Endodermal cell (in vitro differentiated cells): Measurements from ENCODE around the gene DGKG. TPM values are rescaled to one million over a fixed set of nuclear protein-coding genes. Genes with fewer than 3 reads are reported as not detected.

Experiments
- DNase-seq: peaks from one replicate; pipeline ENCODE4 v3.0.0-alpha.2; 2017
- H3K27ac ChIP-seq: 2 replicates; pipeline ENCODE4 v1.5.1; 2013; ENCODE audit warnings: mild to moderate bottlenecking, low read depth, low read length, moderate library complexity
- H3K27me3 ChIP-seq: 2 replicates; pipeline ENCODE4 v1.6.1; 2013; ENCODE audit warnings: mild to moderate bottlenecking, low read length, moderate library complexity; ENCODE audit not compliant: insufficient read depth, control insufficient read depth, poor library complexity, severe bottlenecking
- H3K36me3 ChIP-seq: 2 replicates; pipeline ENCODE4 v1.7.0; 2013; ENCODE audit warnings: mild to moderate bottlenecking, low read length, moderate library complexity; ENCODE audit not compliant: control insufficient read depth, insufficient read depth
- H3K4me1 ChIP-seq: one replicate; pipeline ENCODE4 v1.7.0; 2013; ENCODE audit warnings: low read length; ENCODE audit not compliant: control insufficient read depth, insufficient read depth
- H3K4me3 ChIP-seq: 2 replicates; pipeline ENCODE4 v1.5.1; 2013; ENCODE audit warnings: mild to moderate bottlenecking, low read length, moderate library complexity
- H3K9ac ChIP-seq: 2 replicates; pipeline ENCODE4 v1.6.1; 2013; ENCODE audit warnings: mild to moderate bottlenecking, low read length, moderate library complexity; ENCODE audit not compliant: poor library complexity, severe bottlenecking; ENCODE audit errors: extremely low read depth
- H3K9me3 ChIP-seq: 2 replicates; pipeline ENCODE4 v1.6.1; 2013; ENCODE audit warnings: mild to moderate bottlenecking, low read length, moderate library complexity; ENCODE audit not compliant: control insufficient read depth
- H3K27ac Mint-ChIP-seq: 2 replicates; pipeline ENCODE4 v1.8.0; 2020; ENCODE audit warnings: mixed read lengths
- H3K27me3 Mint-ChIP-seq: 2 replicates; pipeline ENCODE4 v1.8.0; 2021; ENCODE audit warnings: mild to moderate bottlenecking, mixed read lengths; ENCODE audit not compliant: insufficient read depth
- H3K36me3 Mint-ChIP-seq: 2 replicates; pipeline ENCODE4 v1.8.0; 2020; ENCODE audit warnings: low read depth, mixed read lengths
- H3K4me1 Mint-ChIP-seq: 2 replicates; pipeline ENCODE4 v1.8.0; 2020; ENCODE audit warnings: mixed read lengths
- H3K4me3 Mint-ChIP-seq: 2 replicates; pipeline ENCODE4 v1.8.0; 2020; ENCODE audit warnings: mild to moderate bottlenecking, moderate library complexity, mixed read lengths
- H3K9me3 Mint-ChIP-seq: 2 replicates; pipeline ENCODE4 v1.8.0; 2020; ENCODE audit warnings: mild to moderate bottlenecking, mixed read lengths
- WGBS, 2 experiments: methylation state at CpG; one replicate each; pipeline versions ENCODE4 v1.1.5 to v1.1.7; 2013; ENCODE audit warnings: missing lambda C conversion rate in 2 of 2, mixed read lengths in 1 of 2; ENCODE audit not compliant: insufficient coverage in 1 of 2, insufficient read length in 1 of 2; 5-methylcytosine and 5-hydroxymethylcytosine counted together
- total RNA-seq, 2 donors: library from RNA; stranded (reverse); fragmentation: NEBNext Ultra II Directional in 1 of 2; extraction: Animal tissue kit (Norgen Biotek cat#: 25700) in 1 of 2; gene quantifications; 2 replicates in 1 of 2; 3 replicates in 1 of 2; pipeline ENCODE4 v1.2.1, GENCODE V29; 2021
- TF ChIP-seq, protein P1 (sequence below): fragments of 200-600 bp; sonication (generic); conservative IDR thresholded peaks from 2 replicates; pipeline ENCODE4 v1.5.0; 2021; ENCODE audit warnings: antibody characterized with exemption, mild to moderate bottlenecking

Gene DGKG
- total RNA-seq, 2 donors from 2014 or later = 0.86 to 1.8 TPM

DNA sequence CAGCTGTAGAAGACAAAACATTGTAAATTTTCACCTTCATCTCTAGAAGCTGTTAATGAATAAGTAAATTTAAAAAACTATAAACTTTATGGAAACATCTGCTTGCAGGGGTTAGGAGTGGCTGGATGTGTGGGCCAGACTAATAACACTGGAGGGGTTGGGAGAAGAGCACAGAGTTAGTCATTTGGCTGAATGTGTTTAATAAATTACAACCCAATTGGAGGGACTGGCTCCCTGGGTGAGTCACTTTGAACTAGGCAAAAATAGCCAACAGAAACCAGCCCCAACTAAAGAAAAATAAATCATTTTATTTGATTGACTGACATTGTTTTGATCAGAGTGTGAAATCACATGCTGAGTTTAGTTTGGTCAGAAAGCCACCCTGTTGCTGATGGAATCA lies 21.8 kb downstream of the DGKG start:
- DNase-seq = no peak
- peaks cover 3% of the 10 kb centered on the region for H3K9me3 Mint-ChIP-seq
- H3K27ac Mint-ChIP-seq = no peak overlapping the region
- H3K9ac ChIP-seq = no peak overlapping the region
- no peaks in the 10 kb centered on the region for H3K4me1 ChIP-seq
- H3K36me3 Mint-ChIP-seq = no peaks in the 10 kb centered on the region
- H3K4me3 Mint-ChIP-seq = no peak overlapping the region
- H3K27ac ChIP-seq = no peak overlapping the region
- no peaks in the 10 kb centered on the region for H3K36me3 ChIP-seq
- H3K4me3 ChIP-seq = no peak overlapping the region
- TF ChIP-seq, protein P1, sequence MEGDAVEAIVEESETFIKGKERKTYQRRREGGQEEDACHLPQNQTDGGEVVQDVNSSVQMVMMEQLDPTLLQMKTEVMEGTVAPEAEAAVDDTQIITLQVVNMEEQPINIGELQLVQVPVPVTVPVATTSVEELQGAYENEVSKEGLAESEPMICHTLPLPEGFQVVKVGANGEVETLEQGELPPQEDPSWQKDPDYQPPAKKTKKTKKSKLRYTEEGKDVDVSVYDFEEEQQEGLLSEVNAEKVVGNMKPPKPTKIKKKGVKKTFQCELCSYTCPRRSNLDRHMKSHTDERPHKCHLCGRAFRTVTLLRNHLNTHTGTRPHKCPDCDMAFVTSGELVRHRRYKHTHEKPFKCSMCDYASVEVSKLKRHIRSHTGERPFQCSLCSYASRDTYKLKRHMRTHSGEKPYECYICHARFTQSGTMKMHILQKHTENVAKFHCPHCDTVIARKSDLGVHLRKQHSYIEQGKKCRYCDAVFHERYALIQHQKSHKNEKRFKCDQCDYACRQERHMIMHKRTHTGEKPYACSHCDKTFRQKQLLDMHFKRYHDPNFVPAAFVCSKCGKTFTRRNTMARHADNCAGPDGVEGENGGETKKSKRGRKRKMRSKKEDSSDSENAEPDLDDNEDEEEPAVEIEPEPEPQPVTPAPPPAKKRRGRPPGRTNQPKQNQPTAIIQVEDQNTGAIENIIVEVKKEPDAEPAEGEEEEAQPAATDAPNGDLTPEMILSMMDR = no peak
- no peaks in the 10 kb centered on the region for H3K9me3 ChIP-seq
- H3K27me3 ChIP-seq = no peaks in the 10 kb centered on the region
- peaks cover 2% of the 10 kb centered on the region for H3K27me3 Mint-ChIP-seq
- H3K4me1 Mint-ChIP-seq = peaks cover 7% of the 10 kb centered on the region

DNA sequence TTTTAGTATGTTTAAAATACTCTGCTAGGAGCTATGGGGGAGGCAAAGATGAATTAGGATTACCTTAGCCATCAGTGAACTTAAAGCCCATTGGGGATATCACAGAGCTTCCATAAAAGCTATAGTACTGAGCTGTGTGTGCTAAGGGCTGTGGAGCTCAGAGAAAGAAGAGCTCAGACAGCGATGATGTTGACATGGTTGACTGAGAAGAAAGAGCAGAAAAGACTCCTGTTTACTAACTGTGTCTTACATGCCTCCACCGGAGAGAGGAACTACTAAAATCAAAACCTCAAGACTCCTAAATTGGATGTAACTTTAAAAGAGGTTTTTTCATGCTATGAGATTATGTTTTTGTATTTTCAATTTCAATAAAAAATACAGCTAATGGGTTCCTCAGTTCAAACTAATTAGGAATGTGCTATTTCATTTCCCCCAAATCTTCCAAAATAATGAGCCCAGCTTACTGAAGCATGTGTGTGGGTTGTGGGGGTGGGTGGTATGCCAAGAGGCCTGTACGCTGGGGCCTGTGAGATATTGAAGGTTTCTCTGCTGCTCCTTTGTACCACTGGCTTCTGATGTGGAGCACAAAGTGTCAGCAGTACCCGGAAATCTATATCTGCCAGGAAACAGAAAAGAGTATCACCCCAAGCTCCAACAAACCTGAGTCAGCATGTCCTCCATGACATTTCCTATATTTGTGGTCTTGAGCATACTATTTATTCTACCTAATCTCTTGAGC lies 22.7 kb downstream of the DGKG start:
- Histone ChIP-seq H3K9me3 (no peaks in the 10 kb centered on the region), H3K4me3 (no peak overlapping the region), H3K27ac (no peak overlapping the region), H3K4me1 (no peaks in the 10 kb centered on the region), H3K36me3 (no peaks in the 10 kb centered on the region), H3K9ac (no peak overlapping the region), H3K27me3 (no peaks in the 10 kb centered on the region)
- Mint-ChIP-seq H3K4me1 (peaks cover 7% of the 10 kb centered on the region), H3K9me3 (peaks cover 3% of the 10 kb centered on the region), H3K36me3 (no peaks in the 10 kb centered on the region), H3K4me3 (no peak overlapping the region), H3K27ac (no peak overlapping the region), H3K27me3 (peaks cover 7% of the 10 kb centered on the region)
- TF ChIP-seq, protein P1 = no peak
- 97 to 100% methylated on average over 2 to 4 of the region's 4 CpGs for WGBS, 2 experiments
- DNase-seq = no peak

DNA sequence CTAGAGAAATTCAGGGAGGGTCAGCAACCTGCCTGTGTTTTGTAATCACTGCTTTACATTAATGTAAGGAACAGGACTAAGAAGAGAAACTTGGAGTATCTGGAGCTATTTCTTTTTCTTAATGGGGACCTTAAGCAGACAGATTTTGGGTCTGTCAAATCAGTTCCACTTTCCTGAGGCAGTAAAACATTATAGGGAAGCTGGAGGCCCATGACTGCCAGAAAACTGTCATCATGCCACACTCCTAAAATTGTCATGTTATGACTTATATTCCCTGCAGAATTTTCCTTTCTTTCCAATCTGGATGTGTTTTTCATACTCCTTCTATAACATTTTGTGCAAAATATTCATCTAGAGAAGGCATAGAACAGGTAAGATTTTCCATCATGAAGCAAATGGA lies 28.8 kb downstream of the DGKG start:
- Mint-ChIP-seq H3K27ac (no peak overlapping the region), H3K9me3 (no peaks in the 10 kb centered on the region), H3K36me3 (no peaks in the 10 kb centered on the region), H3K27me3 (peaks cover 20% of the 10 kb centered on the region), H3K4me3 (no peak overlapping the region), H3K4me1 (no peaks in the 10 kb centered on the region)
- Histone ChIP-seq H3K36me3 (no peaks in the 10 kb centered on the region), H3K4me1 (no peaks in the 10 kb centered on the region), H3K9me3 (no peaks in the 10 kb centered on the region), H3K27me3 (peaks cover 4% of the 10 kb centered on the region), H3K27ac (no peak overlapping the region), H3K9ac (no peak overlapping the region), H3K4me3 (no peak overlapping the region)
- DNase-seq = no peak
- TF ChIP-seq, protein P1 = no peak
